Epithelial cell of esophagus (primary cell): ENCODE results near the gene CARHSP1.

Experiments used
- DNase-seq: peaks from one replicate; pipeline ENCODE4 v3.0.0; 2010; ENCODE audit warnings: low read depth
- H3K4me3 ChIP-seq: 2 replicates; pipeline ENCODE4 v1.5.1; 2011; ENCODE audit warnings: mild to moderate bottlenecking, low read length, control low read depth
- CTCF ChIP-seq: IDR thresholded peaks from 2 replicates; pipeline ENCODE4 v1.5.1; 2011; ENCODE audit warnings: low read depth, mild to moderate bottlenecking, low read length, control low read depth, inconsistent platforms; ENCODE audit not compliant: insufficient read depth; ENCODE audit errors: missing control alignments

The CARHSP1 gene

GRCh38 chr16:8908810-8909468 lies 40.1 kb upstream of the CARHSP1 start:
- DNase-seq = peak; percentile 53
- no peak for TF ChIP-seq CTCF
- H3K4me3 ChIP-seq = no peak overlapping the region

GRCh38 chr16:8907096-8907495 lies 38.3 kb upstream of the CARHSP1 start:
- DNase-seq = no peak
- no peak for TF ChIP-seq CTCF
- no peak overlapping the region for H3K4me3 ChIP-seq

GRCh38 chr16:8905795-8906591 lies 37.2 kb upstream of the CARHSP1 start:
- no peak for DNase-seq
- TF ChIP-seq CTCF = peak; percentile 22
- no peak overlapping the region for H3K4me3 ChIP-seq

GRCh38 chr16:8905168-8905762 lies 36.5 kb upstream of the CARHSP1 start:
- H3K4me3 ChIP-seq = no peak overlapping the region
- DNase-seq = peak; percentile 30
- TF ChIP-seq CTCF = peak; percentile 47

GRCh38 chr16:8904018-8904430 lies 35.2 kb upstream of the CARHSP1 start:
- DNase-seq = no peak
- H3K4me3 ChIP-seq = no peak overlapping the region
- TF ChIP-seq CTCF = no peak

- no peak for DNase-seq
- no peak for TF ChIP-seq CTCF
- H3K4me3 ChIP-seq = no peak overlapping the region
These were observed 34.2 kb upstream of the CARHSP1 start for GRCh38 chr16:8903004-8903403.
